ENCODE results near the gene TFEB.

TFEB gene

GRCh38 chr6:41735427-41736185, at the start of gene TFEB:
Gene TFEB (minus strand): TSS chr6:41735608. CDS start chr6:41691213, 44,395 bp downstream.
- DNase-seq = peak; percentile 95 to 97 (median 97)

GRCh38 chr6:41784581-41785171, 49.3 kb upstream of the TFEB start:
- peak; percentile 84 to 89 (median 86) for DNase-seq

- no peak for DNase-seq
Observed at GRCh38 chr6:41783106-41783780, 47.8 kb upstream of the TFEB start.

GRCh38 chr6:41781366-41781730, 45.9 kb upstream of the TFEB start:
- DNase-seq = no peak

GRCh38 chr6:41780551-41781365, 45.4 kb upstream of the TFEB start, which contains the start of gene PRICKLE4:
Gene PRICKLE4 (plus strand): TSS chr6:41780782. CDS start chr6:41783474, 2,692 bp downstream.
- DNase-seq = peak; percentile 67 to 90 (median 72)

GRCh38 chr6:41779788-41780550, 44.6 kb upstream of the TFEB start, which contains the start of gene FRS3:
Gene FRS3 (minus strand): TSS chr6:41779900. CDS start chr6:41776987, 2,913 bp downstream.
- peak; percentile 98 to 99 (median 98) for DNase-seq

- DNase-seq = no peak
Observed at GRCh38 chr6:41779336-41779735, 43.9 kb upstream of the TFEB start.

GRCh38 chr6:41778895-41779294, 43.5 kb upstream of the TFEB start:
- DNase-seq = no peak

GRCh38 chr6:41777551-41778285, 42.3 kb upstream of the TFEB start:
- DNase-seq = peak; percentile 52 to 69 (median 53)

GRCh38 chr6:41775293-41775882, 40.0 kb upstream of the TFEB start:
- DNase-seq = no peak

- DNase-seq = no peak
Observed at GRCh38 chr6:41774841-41775240, 39.4 kb upstream of the TFEB start.

GRCh38 chr6:41771058-41771983, 35.9 kb upstream of the TFEB start:
- no peak for DNase-seq

- no peak for DNase-seq
Observed at GRCh38 chr6:41770381-41771057, 35.1 kb upstream of the TFEB start.

- DNase-seq = no peak
Observed at GRCh38 chr6:41769376-41769775, 34.0 kb upstream of the TFEB start.

- DNase-seq = no peak
Observed at GRCh38 chr6:41768545-41769308, 33.3 kb upstream of the TFEB start.

- peak in 2 of 3 donors; percentile 27 to 33 for DNase-seq
Observed at GRCh38 chr6:41767112-41767833, 31.9 kb upstream of the TFEB start.

- DNase-seq = peak in 1 of 3 donors; percentile 39
Observed at GRCh38 chr6:41766043-41766664, 30.7 kb upstream of the TFEB start.

Measured in suppressor macrophage treated with lipopolysaccharide for 1 hour (primary cell).